Endodermal cell (in vitro differentiated cells): ENCODE results near the gene IPCEF1. TPM values are rescaled to one million over a fixed set of nuclear protein-coding genes. Genes with fewer than 3 reads are reported as not detected.

Experiments used
- DNase-seq: peaks from one replicate; pipeline ENCODE4 v3.0.0-alpha.2; 2017
- H3K27ac ChIP-seq: 2 replicates; pipeline ENCODE4 v1.5.1; 2013; ENCODE audit warnings: mild to moderate bottlenecking, low read depth, low read length, moderate library complexity
- H3K27me3 ChIP-seq: 2 replicates; pipeline ENCODE4 v1.6.1; 2013; ENCODE audit warnings: mild to moderate bottlenecking, low read length, moderate library complexity; ENCODE audit not compliant: insufficient read depth, control insufficient read depth, poor library complexity, severe bottlenecking
- H3K36me3 ChIP-seq: 2 replicates; pipeline ENCODE4 v1.7.0; 2013; ENCODE audit warnings: mild to moderate bottlenecking, low read length, moderate library complexity; ENCODE audit not compliant: control insufficient read depth, insufficient read depth
- H3K4me1 ChIP-seq: one replicate; pipeline ENCODE4 v1.7.0; 2013; ENCODE audit warnings: low read length; ENCODE audit not compliant: control insufficient read depth, insufficient read depth
- H3K4me3 ChIP-seq: 2 replicates; pipeline ENCODE4 v1.5.1; 2013; ENCODE audit warnings: mild to moderate bottlenecking, low read length, moderate library complexity
- H3K9ac ChIP-seq: 2 replicates; pipeline ENCODE4 v1.6.1; 2013; ENCODE audit warnings: mild to moderate bottlenecking, low read length, moderate library complexity; ENCODE audit not compliant: poor library complexity, severe bottlenecking; ENCODE audit errors: extremely low read depth
- H3K9me3 ChIP-seq: 2 replicates; pipeline ENCODE4 v1.6.1; 2013; ENCODE audit warnings: mild to moderate bottlenecking, low read length, moderate library complexity; ENCODE audit not compliant: control insufficient read depth
- H3K27ac Mint-ChIP-seq: 2 replicates; pipeline ENCODE4 v1.8.0; 2020; ENCODE audit warnings: mixed read lengths
- H3K27me3 Mint-ChIP-seq: 2 replicates; pipeline ENCODE4 v1.8.0; 2021; ENCODE audit warnings: mild to moderate bottlenecking, mixed read lengths; ENCODE audit not compliant: insufficient read depth
- H3K36me3 Mint-ChIP-seq: 2 replicates; pipeline ENCODE4 v1.8.0; 2020; ENCODE audit warnings: low read depth, mixed read lengths
- H3K4me1 Mint-ChIP-seq: 2 replicates; pipeline ENCODE4 v1.8.0; 2020; ENCODE audit warnings: mixed read lengths
- H3K4me3 Mint-ChIP-seq: 2 replicates; pipeline ENCODE4 v1.8.0; 2020; ENCODE audit warnings: mild to moderate bottlenecking, moderate library complexity, mixed read lengths
- H3K9me3 Mint-ChIP-seq: 2 replicates; pipeline ENCODE4 v1.8.0; 2020; ENCODE audit warnings: mild to moderate bottlenecking, mixed read lengths
- CTCF ChIP-seq: fragments of 200-600 bp; sonication (generic); conservative IDR thresholded peaks from 2 replicates; pipeline ENCODE4 v1.5.0; 2021; ENCODE audit warnings: antibody characterized with exemption, mild to moderate bottlenecking
- WGBS, 2 experiments: methylation state at CpG; one replicate each; pipeline versions ENCODE4 v1.1.5 to v1.1.7; 2013; ENCODE audit warnings: missing lambda C conversion rate in 2 of 2, mixed read lengths in 1 of 2; ENCODE audit not compliant: insufficient coverage in 1 of 2, insufficient read length in 1 of 2; 5-methylcytosine and 5-hydroxymethylcytosine counted together
- total RNA-seq, 2 donors: library from RNA; stranded (reverse); fragmentation: NEBNext Ultra II Directional in 1 of 2; extraction: Animal tissue kit (Norgen Biotek cat#: 25700) in 1 of 2; gene quantifications; 2 replicates in 1 of 2; 3 replicates in 1 of 2; pipeline ENCODE4 v1.2.1, GENCODE V29; 2021

IPCEF1 gene
- total RNA-seq, 2 donors from 2014 or later = 2.2 to 2.8 TPM

- H3K27me3 Mint-ChIP-seq = no peaks in the 10 kb centered on the region
- no peaks in the 10 kb centered on the region for H3K27me3 ChIP-seq
- H3K4me3 Mint-ChIP-seq = no peak overlapping the region
- no peak for DNase-seq
- peaks cover 10% of the 10 kb centered on the region for H3K4me1 Mint-ChIP-seq
- H3K4me3 ChIP-seq = no peak overlapping the region
- H3K9me3 Mint-ChIP-seq = no peaks in the 10 kb centered on the region
- no peak for TF ChIP-seq CTCF
- H3K9me3 ChIP-seq = no peaks in the 10 kb centered on the region
- no peak overlapping the region for H3K27ac Mint-ChIP-seq
- no peak overlapping the region for H3K9ac ChIP-seq
- no peaks in the 10 kb centered on the region for H3K36me3 Mint-ChIP-seq
- H3K27ac ChIP-seq = no peak overlapping the region
- no peaks in the 10 kb centered on the region for H3K4me1 ChIP-seq
- no peaks in the 10 kb centered on the region for H3K36me3 ChIP-seq
Measured at GRCh38 chr6:154210678-154211077, 145.9 kb downstream of the IPCEF1 start.

DNA sequence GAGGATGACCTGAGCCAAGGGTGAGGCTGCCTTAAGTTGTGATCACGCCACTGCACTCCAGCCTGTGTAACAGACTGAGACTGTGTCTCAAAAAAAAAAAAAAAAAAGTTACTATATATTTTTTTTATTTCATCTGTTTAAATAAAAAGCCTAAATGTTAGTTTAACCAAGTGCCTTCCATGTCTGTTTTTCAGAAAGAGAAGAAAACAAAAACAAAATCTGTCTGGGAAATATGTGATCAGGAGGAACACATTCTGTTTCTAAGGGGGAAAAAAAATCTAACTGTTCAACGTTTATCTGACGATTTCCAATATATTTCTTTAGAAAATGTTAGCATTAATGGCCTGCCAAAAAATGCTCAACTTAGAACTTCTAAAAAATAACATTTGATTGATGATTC is 147.0 kb downstream of the IPCEF1 start:
- H3K36me3 Mint-ChIP-seq = no peaks in the 10 kb centered on the region
- Histone ChIP-seq H3K27me3 (no peaks in the 10 kb centered on the region), H3K27ac (no peak overlapping the region), H3K4me3 (no peak overlapping the region), H3K4me1 (no peaks in the 10 kb centered on the region), H3K36me3 (no peaks in the 10 kb centered on the region), H3K9ac (no peak overlapping the region), H3K9me3 (no peaks in the 10 kb centered on the region)
- peaks cover 10% of the 10 kb centered on the region for H3K4me1 Mint-ChIP-seq
- H3K4me3 Mint-ChIP-seq = no peak overlapping the region
- WGBS, 2 experiments = 63% methylated on average over 3 of the region's 3 CpGs; no CpG with 5 or more reads in 1 of the 2 experiments
- no peaks in the 10 kb centered on the region for H3K9me3 Mint-ChIP-seq
- no peak overlapping the region for H3K27ac Mint-ChIP-seq
- no peak for TF ChIP-seq CTCF
- no peak for DNase-seq
- no peaks in the 10 kb centered on the region for H3K27me3 Mint-ChIP-seq

DNA sequence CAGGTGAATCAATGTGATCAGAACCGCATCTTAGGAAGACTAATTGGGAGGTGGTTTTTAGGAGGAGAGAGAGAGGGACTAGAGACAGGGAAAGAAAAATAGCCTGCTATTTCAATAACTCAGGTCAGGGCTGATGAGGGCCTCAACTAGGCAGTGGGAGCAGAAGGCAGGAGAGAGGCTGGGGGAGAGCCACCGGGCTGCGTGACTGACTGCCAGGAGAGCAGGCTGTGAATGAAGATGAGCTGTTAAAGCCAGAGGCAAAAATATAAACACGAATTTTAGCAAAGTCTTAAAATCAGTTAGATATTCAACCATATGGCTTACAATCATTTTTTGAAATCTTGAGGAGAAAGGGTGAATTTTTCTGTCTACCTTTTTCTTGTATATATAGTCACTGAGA is 149.6 kb downstream of the IPCEF1 start:
- no peaks in the 10 kb centered on the region for H3K9me3 ChIP-seq
- TF ChIP-seq CTCF = no peak
- H3K4me1 Mint-ChIP-seq = peaks cover 3% of the 10 kb centered on the region
- H3K27ac Mint-ChIP-seq = no peak overlapping the region
- no peaks in the 10 kb centered on the region for H3K36me3 ChIP-seq
- no peak for DNase-seq
- no peak overlapping the region for H3K4me3 Mint-ChIP-seq
- no peaks in the 10 kb centered on the region for H3K27me3 Mint-ChIP-seq
- no peak overlapping the region for H3K27ac ChIP-seq
- no peaks in the 10 kb centered on the region for H3K9me3 Mint-ChIP-seq
- H3K4me3 ChIP-seq = no peak overlapping the region
- H3K27me3 ChIP-seq = no peaks in the 10 kb centered on the region
- no peak overlapping the region for H3K9ac ChIP-seq
- WGBS, 2 experiments = 0 to 75% methylated on average over 1 to 4 of the region's 4 CpGs
- no peaks in the 10 kb centered on the region for H3K36me3 Mint-ChIP-seq
- no peaks in the 10 kb centered on the region for H3K4me1 ChIP-seq
